Measurements from ENCODE around the gene WNT7A.

WNT7A gene

GRCh38 chr3:13788522-13789424, 91.1 kb downstream of the WNT7A start:
- H3K27ac ChIP-seq = no peak overlapping the region
- no peak overlapping the region for H3K4me3 ChIP-seq (ENCODE audit: low read depth in 1 of 2, low read length in 1 of 2)
- H3K4me1 ChIP-seq (ENCODE audit: control insufficient read depth in 1 of 2, insufficient read depth in 1 of 2, low read depth in 1 of 2, low read length in 1 of 2) = no peaks in the 10 kb centered on the region
- H3K36me3 ChIP-seq = no peaks in the 10 kb centered on the region
- no peaks in the 10 kb centered on the region for H3K9me3 ChIP-seq
- H3K27me3 ChIP-seq = peaks cover 3% of the 10 kb centered on the region
- no peak for TF ChIP-seq CTCF (IDR thresholded peaks at IDR 0.05)

GRCh38 chr3:13787533-13788132, 92.2 kb downstream of the WNT7A start:
- no peak for TF ChIP-seq CTCF (IDR thresholded peaks at IDR 0.05)
- Histone ChIP-seq H3K4me1 (ENCODE audit: control insufficient read depth in 1 of 2, insufficient read depth in 1 of 2, low read depth in 1 of 2, low read length in 1 of 2) (no peaks in the 10 kb centered on the region), H3K9me3 (no peaks in the 10 kb centered on the region), H3K27me3 (peaks cover 14% of the 10 kb centered on the region), H3K27ac (no peak overlapping the region), H3K4me3 (ENCODE audit: low read depth in 1 of 2, low read length in 1 of 2) (no peak overlapping the region), H3K36me3 (no peaks in the 10 kb centered on the region)

GRCh38 chr3:13786811-13787210, 93.1 kb downstream of the WNT7A start:
- H3K27ac ChIP-seq = no peak overlapping the region
- peaks cover 22% of the 10 kb centered on the region for H3K27me3 ChIP-seq
- H3K4me3 ChIP-seq (ENCODE audit: low read depth in 1 of 2, low read length in 1 of 2) = no peak overlapping the region
- H3K36me3 ChIP-seq = no peaks in the 10 kb centered on the region
- no peaks in the 10 kb centered on the region for H3K9me3 ChIP-seq
- no peaks in the 10 kb centered on the region for H3K4me1 ChIP-seq (ENCODE audit: control insufficient read depth in 1 of 2, insufficient read depth in 1 of 2, low read depth in 1 of 2, low read length in 1 of 2)
- no peak for TF ChIP-seq CTCF (IDR thresholded peaks at IDR 0.05)

GRCh38 chr3:13785853-13786436, 93.9 kb downstream of the WNT7A start:
- no peaks in the 10 kb centered on the region for H3K9me3 ChIP-seq
- H3K27me3 ChIP-seq = peaks cover 30% of the 10 kb centered on the region
- TF ChIP-seq CTCF (IDR thresholded peaks at IDR 0.05) = no peak
- no peak overlapping the region for H3K4me3 ChIP-seq (ENCODE audit: low read depth in 1 of 2, low read length in 1 of 2)
- H3K27ac ChIP-seq = no peak overlapping the region
- H3K4me1 ChIP-seq (ENCODE audit: control insufficient read depth in 1 of 2, insufficient read depth in 1 of 2, low read depth in 1 of 2, low read length in 1 of 2) = no peaks in the 10 kb centered on the region
- no peaks in the 10 kb centered on the region for H3K36me3 ChIP-seq

- Histone ChIP-seq H3K9me3 (no peaks in the 10 kb centered on the region), H3K4me1 (ENCODE audit: control insufficient read depth in 1 of 2, insufficient read depth in 1 of 2, low read depth in 1 of 2, low read length in 1 of 2) (no peaks in the 10 kb centered on the region), H3K36me3 (no peaks in the 10 kb centered on the region), H3K27me3 (peaks cover 30% of the 10 kb centered on the region), H3K27ac (no peak overlapping the region), H3K4me3 (ENCODE audit: low read depth in 1 of 2, low read length in 1 of 2) (no peak overlapping the region)
- no peak for TF ChIP-seq CTCF (IDR thresholded peaks at IDR 0.05)
Observed at GRCh38 chr3:13785351-13785750, 94.5 kb downstream of the WNT7A start.
